Endothelial cell of umbilical vein (primary cell): ENCODE results near the gene C1orf159. TPM values are rescaled to one million over a fixed set of nuclear protein-coding genes. Genes with fewer than 3 reads are reported as not detected.

Experiments used
- BruUV-seq: library from RNA; stranded (reverse); fragments of 400-500 nt; replicated peaks from 2 replicates; lab custom pipeline; 2021; lab: Mats Ljungman, UMichigan
- CTCF ChIA-PET: fragments of 300-600, 350-600 bp; sonication (Branson Sonifier 250); formaldehyde crosslinking; loops from one replicate; lab custom pipeline; 2021; ENCODE audit warnings: antibody characterized with exemption, inconsistent platforms; lab: Charles Lee
- POLR2A ChIA-PET: fragments of 300-600, 350-600 bp; sonication (Branson Sonifier 250); formaldehyde crosslinking; loops from one replicate; lab custom pipeline; 2021; ENCODE audit warnings: antibody characterized with exemption, inconsistent platforms; lab: Charles Lee
- DNase-seq: peaks from one replicate; pipeline ENCODE4 v3.0.0-alpha.2; 2011; ENCODE audit warnings: low read depth, low spot score
- FAIRE-seq: peaks from 2 replicates; lab custom pipeline; 2011; peaks lifted over from hg19 to GRCh38; lab: Jason Lieb, UNC
- H2AFZ ChIP-seq: 2 replicates; pipeline ENCODE4 v1.6.0; 2012; ENCODE audit warnings: low read depth, low read length, control low read depth, inconsistent platforms
- H3K27ac ChIP-seq: 2 replicates; pipeline ENCODE4 v1.5.1; 2011; ENCODE audit warnings: low read depth, mild to moderate bottlenecking, control low read depth, low read length, moderate library complexity; ENCODE audit not compliant: insufficient read depth
- H3K27me3 ChIP-seq, 2 experiments: 2 replicates each; pipeline versions ENCODE4 v1.6.0 to v1.6.1; 2011; ENCODE audit warnings: low read length in 2 of 2, mixed read lengths in 1 of 2; ENCODE audit not compliant: control insufficient read depth in 2 of 2, insufficient read depth in 2 of 2
- H3K36me3 ChIP-seq, 2 experiments: 2 replicates in 1 of 2; 3 replicates in 1 of 2; pipeline ENCODE4 v1.5.1; 2011; ENCODE audit warnings: low read length in 2 of 2, mild to moderate bottlenecking in 1 of 2, moderate library complexity in 1 of 2; ENCODE audit not compliant: control insufficient read depth in 2 of 2, insufficient read depth in 2 of 2; ENCODE audit errors: extremely low read depth in 1 of 2
- H3K4me1 ChIP-seq: 3 replicates; pipeline ENCODE4 v1.5.1; 2011; ENCODE audit warnings: mild to moderate bottlenecking, low read length; ENCODE audit not compliant: control insufficient read depth, insufficient read depth; ENCODE audit errors: extremely low read depth
- H3K4me2 ChIP-seq: 2 replicates; pipeline ENCODE4 v1.6.1; 2011; ENCODE audit warnings: low read length, control low read depth, mixed read lengths; ENCODE audit not compliant: insufficient read depth
- H3K4me3 ChIP-seq, 3 experiments: fragments of 200-600 bp in 1 of 3; sonication (generic), shearing (Covaris generic) in 1 of 3; replicated peaks in 1 of 3; 2 replicates each; pipeline ENCODE4 v1.5.1; 2011 to 2016; ENCODE audit warnings: control low read depth in 3 of 3, low read length in 3 of 3, mild to moderate bottlenecking in 2 of 3, inconsistent platforms in 1 of 3, low read depth in 1 of 3, moderate library complexity in 1 of 3; ENCODE audit not compliant: insufficient read depth in 1 of 3
- H3K79me2 ChIP-seq: 2 replicates; pipeline ENCODE4 v1.6.0; 2012; ENCODE audit warnings: low read length, inconsistent platforms; ENCODE audit not compliant: control insufficient read depth, insufficient read depth
- H3K9ac ChIP-seq: replicated peaks from 2 replicates; pipeline ENCODE3; 2011; ENCODE audit warnings: low read length, control low read depth; ENCODE audit not compliant: insufficient read depth; ENCODE audit errors: extremely low read depth
- H3K9me1 ChIP-seq: replicated peaks from 3 replicates; pipeline ENCODE4 v1.6.0; 2011; ENCODE audit warnings: mild to moderate bottlenecking, low read length; ENCODE audit not compliant: control insufficient read depth, insufficient read depth; ENCODE audit errors: extremely low read depth
- H3K9me3 ChIP-seq: replicated peaks from 2 replicates; pipeline ENCODE4 v1.5.1; 2012; ENCODE audit warnings: low read length, inconsistent platforms; ENCODE audit not compliant: control insufficient read depth, insufficient read depth
- H4K20me1 ChIP-seq: replicated peaks from 2 replicates; pipeline ENCODE3; 2011; ENCODE audit warnings: mild to moderate bottlenecking, low read length; ENCODE audit not compliant: control insufficient read depth, insufficient read depth; ENCODE audit errors: extremely low read depth
- CTCF ChIP-seq, 2 donors: IDR thresholded peaks; 1 replicate in 1 of 2; 2 replicates in 1 of 2; pipeline ENCODE4 v1.5.1; 2011; ENCODE audit warnings: low read length in 2 of 2, mild to moderate bottlenecking in 2 of 2, moderate library complexity in 2 of 2, control low read depth in 1 of 2, inconsistent platforms in 1 of 2, low read depth in 1 of 2; ENCODE audit not compliant: insufficient read depth in 1 of 2; ENCODE audit errors: extremely low read depth in 1 of 2
- EZH2 ChIP-seq: IDR thresholded peaks from 2 replicates; pipeline ENCODE4 v1.6.1; 2012; ENCODE audit warnings: borderline replicate concordance, low read depth, mild to moderate bottlenecking, moderate library complexity, low read length, inconsistent platforms; ENCODE audit not compliant: severe bottlenecking
- FOS ChIP-seq: IDR thresholded peaks from 2 replicates; pipeline ENCODE4 v1.6.1; 2011; ENCODE audit warnings: mild to moderate bottlenecking, low read length, moderate library complexity, borderline replicate concordance; ENCODE audit not compliant: insufficient read depth
- GATA2 ChIP-seq: IDR thresholded peaks from 2 replicates; pipeline ENCODE4 v1.7.0; 2011; ENCODE audit warnings: low read depth, mild to moderate bottlenecking, moderate library complexity, mixed read lengths, low read length; ENCODE audit not compliant: insufficient read length, insufficient read depth
- JUN ChIP-seq: IDR thresholded peaks from 2 replicates; pipeline ENCODE4 v1.6.1; 2011; ENCODE audit warnings: borderline replicate concordance, low read depth; ENCODE audit not compliant: insufficient read length, insufficient read depth
- MYC ChIP-seq: IDR thresholded peaks from one replicate; pipeline ENCODE4 v1.6.1; 2011; ENCODE audit warnings: mild to moderate bottlenecking, low read depth, low read length
- POLR2A ChIP-seq: IDR thresholded peaks from 2 replicates; pipeline ENCODE4 v1.6.1; 2012; ENCODE audit warnings: low read depth, mild to moderate bottlenecking, control low read depth, low read length
- POLR2AphosphoS5 ChIP-seq: IDR thresholded peaks from 2 replicates; pipeline ENCODE4 v1.6.1; 2012; ENCODE audit warnings: low read depth, mild to moderate bottlenecking, control low read depth, low read length, moderate library complexity; ENCODE audit not compliant: insufficient read depth
- dilution Hi-C: fragments of 300-500 bp; cut with MboI; formaldehyde crosslinking; loops from one replicate; pipeline ENCODE4 v1.15.0; 2019; ENCODE audit warnings: low sequenced_read_pairs; ENCODE audit not compliant: extremely low pct_ligation_motif_present
- intact Hi-C: fragments of 100-400 bp; cut with micrococcal nuclease; formaldehyde crosslinking; loops from one replicate; pipeline ENCODE4 v1.10.0; 2022
- polyA plus RNA-seq, 4 experiments: library from polyadenylated mRNA; depleted of rRNA in 3 of 4; stranded (reverse) in 3 of 4; unstranded in 1 of 4; fragments of >200 nt; gene quantifications; 2 replicates each; pipeline versions ENCODE4 v1.2.1 to v1.2.3, GENCODE V29; 2011 to 2012; ENCODE audit warnings: missing spikeins in 1 of 4
- total RNA-seq: library from RNA; stranded (reverse); gene quantifications from 2 replicates; pipeline ENCODE4 v1.2.3, GENCODE V29; 2021
- TF ChIP-seq, protein P1 (sequence below): IDR thresholded peaks from 2 replicates; pipeline ENCODE4 v1.6.1; 2011; ENCODE audit not compliant: insufficient read depth, insufficient read length

Gene C1orf159
- total and polyA plus RNA-seq, 2 donors (not counting 3 experiments of a cell fraction or from before 2014, with no cell fraction given), result 16.1 to 20.1 TPM

GRCh38 chr1:1055841-1056736, 59.8 kb downstream of the C1orf159 start:
- CTCF ChIA-PET, result no interaction called here
- dilution Hi-C loops (no loop called here), intact Hi-C loops (no loop called here)
- Histone ChIP-seq H3K9me1 (no peaks in the 10 kb centered on the region), H3K9me3 (no peaks in the 10 kb centered on the region), H3K9ac (no peak overlapping the region), H3K79me2 (no peaks in the 10 kb centered on the region), H3K4me3 (no peak overlapping the region), H4K20me1 (no peaks in the 10 kb centered on the region), H3K4me1 (peaks cover 8% of the 10 kb centered on the region), H3K27me3 (peaks cover 0 to 10% of the 10 kb centered on the region in 2 experiments), H3K4me2 (no peak overlapping the region), H3K27ac (no peak overlapping the region), H3K36me3 (peaks cover 0 to 9% of the 10 kb centered on the region in 2 experiments), H2AFZ (no peak overlapping the region)
- no peak for FAIRE-seq
- TF ChIP-seq, protein P1, sequence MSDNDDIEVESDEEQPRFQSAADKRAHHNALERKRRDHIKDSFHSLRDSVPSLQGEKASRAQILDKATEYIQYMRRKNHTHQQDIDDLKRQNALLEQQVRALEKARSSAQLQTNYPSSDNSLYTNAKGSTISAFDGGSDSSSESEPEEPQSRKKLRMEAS, result no peak
- no peak for TF ChIP-seq MYC
- TF ChIP-seq GATA2, result no peak
- TF ChIP-seq JUN, result no peak
- TF ChIP-seq CTCF (IDR thresholded peaks at IDR 0.05; ENCODE audit: extremely low read depth in 1 of 2, insufficient read depth in 1 of 2, low read depth in 1 of 2, low read length in 2 of 2), result no peak
- TF ChIP-seq FOS, result no peak
- no peak for TF ChIP-seq POLR2A
- TF ChIP-seq EZH2, result no peak
- TF ChIP-seq POLR2AphosphoS5, result no peak
- POLR2A ChIA-PET, result no interaction called here
- no peak for DNase-seq
- no TSS peak for BruUV-seq
